Measurements from ENCODE around the gene C1orf21. TPM values are rescaled to one million over a fixed set of nuclear protein-coding genes. Genes with fewer than 3 reads are reported as not detected.

C1orf21 gene
- total and polyA plus RNA-seq, 2 donors (not counting 3 experiments of a cell fraction or from before 2014, with no cell fraction given) = 0.79 to 8.5 TPM

GRCh38 chr1:184605941-184606340 lies 219.1 kb downstream of the C1orf21 start:
- no peaks in the 10 kb centered on the region for H3K36me3 ChIP-seq (ENCODE audit: control insufficient read depth in 2 of 2, extremely low read depth in 1 of 2, insufficient read depth in 2 of 2, low read length in 2 of 2)
- TF ChIP-seq GATA2 (IDR thresholded peaks at IDR 0.05; ENCODE audit: insufficient read depth, insufficient read length, low read depth, low read length) = no peak
- no peak for TF ChIP-seq POLR2AphosphoS5 (IDR thresholded peaks at IDR 0.05; ENCODE audit: insufficient read depth, low read depth, low read length)
- no peak for TF ChIP-seq JUN (IDR thresholded peaks at IDR 0.05; ENCODE audit: borderline replicate concordance, insufficient read depth, insufficient read length, low read depth)
- no peak for TF ChIP-seq EZH2 (IDR thresholded peaks at IDR 0.05; ENCODE audit: borderline replicate concordance, low read depth, low read length, severe bottlenecking)
- no peak for TF ChIP-seq MAX (IDR thresholded peaks at IDR 0.05; ENCODE audit: insufficient read depth, insufficient read length)
- no peak for TF ChIP-seq CTCF (IDR thresholded peaks at IDR 0.05; ENCODE audit: extremely low read depth in 1 of 2, insufficient read depth in 1 of 2, low read depth in 1 of 2, low read length in 2 of 2)
- TF ChIP-seq FOS (IDR thresholded peaks at IDR 0.05; ENCODE audit: borderline replicate concordance, insufficient read depth, low read length) = no peak
- TF ChIP-seq POLR2A (IDR thresholded peaks at IDR 0.05; ENCODE audit: low read depth, low read length) = no peak
- no peak for TF ChIP-seq MYC (IDR thresholded peaks at IDR 0.05; ENCODE audit: low read depth, low read length)
- no peak overlapping the region for H3K27ac ChIP-seq (ENCODE audit: insufficient read depth, low read depth, low read length)
- no TSS peak for BruUV-seq (replicated peaks)
- H3K4me1 ChIP-seq (ENCODE audit: control insufficient read depth, extremely low read depth, insufficient read depth, low read length) = peaks cover 2% of the 10 kb centered on the region
- no peak overlapping the region for H3K9ac ChIP-seq (replicated peaks; ENCODE audit: extremely low read depth, insufficient read depth, low read length)
- dilution Hi-C loops (cut with MboI; ENCODE audit: extremely low pct_ligation_motif_present, low sequenced_read_pairs) (no loop called here), intact Hi-C loops (cut with micrococcal nuclease) (no loop called here)
- CTCF ChIA-PET = interaction anchor here (1.2 kb wide), 1 partner anchor 9 kb away, joined by 3 read pairs; no protein-coding TSS in a partner anchor
- H4K20me1 ChIP-seq (replicated peaks; ENCODE audit: control insufficient read depth, extremely low read depth, insufficient read depth, low read length) = no peaks in the 10 kb centered on the region
- no peaks in the 10 kb centered on the region for H3K9me3 ChIP-seq (replicated peaks; ENCODE audit: control insufficient read depth, insufficient read depth, low read length)
- DNase-seq (ENCODE audit: low read depth, low spot score) (no peak), FAIRE-seq (no peak)
- H3K27me3 ChIP-seq (ENCODE audit: control insufficient read depth in 2 of 2, insufficient read depth in 2 of 2, low read length in 2 of 2) = no peaks in the 10 kb centered on the region
- H3K79me2 ChIP-seq (ENCODE audit: control insufficient read depth, insufficient read depth, low read length) = no peaks in the 10 kb centered on the region
- H3K4me3 ChIP-seq (replicated peaks in 1 of 3; ENCODE audit: insufficient read depth in 1 of 3, low read depth in 1 of 3, low read length in 3 of 3) = no peak overlapping the region
- H3K4me2 ChIP-seq (ENCODE audit: insufficient read depth, low read length) = no peak overlapping the region
- H3K9me1 ChIP-seq (replicated peaks; ENCODE audit: control insufficient read depth, extremely low read depth, insufficient read depth, low read length) = no peaks in the 10 kb centered on the region
- no peak overlapping the region for H2AFZ ChIP-seq (ENCODE audit: low read depth, low read length)
- POLR2A ChIA-PET = no interaction called here
